ENCODE measurements around the gene RNF144A.

The RNF144A gene

GRCh38 chr2:6972067-6972710, 55.0 kb downstream of the RNF144A start:
- no peaks in the 10 kb centered on the region for H3K9me3 ChIP-seq (ENCODE audit: control insufficient read depth, low read length)
- no peak overlapping the region for H3K27ac ChIP-seq (ENCODE audit: low read depth, low read length, severe bottlenecking)
- H3K4me1 ChIP-seq (ENCODE audit: control insufficient read depth, insufficient read depth, low read length, poor library complexity, severe bottlenecking) = no peaks in the 10 kb centered on the region
- H3K4me3 ChIP-seq (ENCODE audit: extremely low read depth, insufficient read depth, low read length, poor library complexity, severe bottlenecking) = no peak overlapping the region
- 92 to 100% methylated on average over 1 to 2 of the region's 5 CpGs for WGBS, 2 experiments (ENCODE audit: insufficient coverage in 2 of 2)
- H3K36me3 ChIP-seq (ENCODE audit: control insufficient read depth, insufficient read depth, low read length) = no peaks in the 10 kb centered on the region

GRCh38 chr2:6973895-6974545, 56.8 kb downstream of the RNF144A start:
- no peak overlapping the region for H3K4me3 ChIP-seq (ENCODE audit: extremely low read depth, insufficient read depth, low read length, poor library complexity, severe bottlenecking)
- H3K9me3 ChIP-seq (ENCODE audit: control insufficient read depth, low read length) = no peaks in the 10 kb centered on the region
- 90 to 100% methylated on average over 2 of the region's 7 CpGs for WGBS, 2 experiments (ENCODE audit: insufficient coverage in 2 of 2)
- no peaks in the 10 kb centered on the region for H3K36me3 ChIP-seq (ENCODE audit: control insufficient read depth, insufficient read depth, low read length)
- no peaks in the 10 kb centered on the region for H3K4me1 ChIP-seq (ENCODE audit: control insufficient read depth, insufficient read depth, low read length, poor library complexity, severe bottlenecking)
- no peak overlapping the region for H3K27ac ChIP-seq (ENCODE audit: low read depth, low read length, severe bottlenecking)

GRCh38 chr2:6975988-6976387, 58.8 kb downstream of the RNF144A start:
- H3K4me3 ChIP-seq (ENCODE audit: extremely low read depth, insufficient read depth, low read length, poor library complexity, severe bottlenecking) = no peak overlapping the region
- no peak overlapping the region for H3K27ac ChIP-seq (ENCODE audit: low read depth, low read length, severe bottlenecking)
- no peaks in the 10 kb centered on the region for H3K36me3 ChIP-seq (ENCODE audit: control insufficient read depth, insufficient read depth, low read length)
- no peaks in the 10 kb centered on the region for H3K9me3 ChIP-seq (ENCODE audit: control insufficient read depth, low read length)
- 88 to 100% methylated on average over 1 of the region's 3 CpGs for WGBS, 2 experiments (ENCODE audit: insufficient coverage in 2 of 2)
- H3K4me1 ChIP-seq (ENCODE audit: control insufficient read depth, insufficient read depth, low read length, poor library complexity, severe bottlenecking) = no peaks in the 10 kb centered on the region

- no peaks in the 10 kb centered on the region for H3K4me1 ChIP-seq (ENCODE audit: control insufficient read depth, insufficient read depth, low read length, poor library complexity, severe bottlenecking)
- H3K9me3 ChIP-seq (ENCODE audit: control insufficient read depth, low read length) = no peaks in the 10 kb centered on the region
- no peak overlapping the region for H3K4me3 ChIP-seq (ENCODE audit: extremely low read depth, insufficient read depth, low read length, poor library complexity, severe bottlenecking)
- WGBS, 2 experiments (ENCODE audit: insufficient coverage in 2 of 2) = 86 to 90% methylated on average over 4 to 6 of the region's 9 CpGs
- H3K27ac ChIP-seq (ENCODE audit: low read depth, low read length, severe bottlenecking) = no peak overlapping the region
- no peaks in the 10 kb centered on the region for H3K36me3 ChIP-seq (ENCODE audit: control insufficient read depth, insufficient read depth, low read length)
Observed at GRCh38 chr2:6977113-6977741, 60.0 kb downstream of the RNF144A start.

GRCh38 chr2:6977786-6978185, 60.6 kb downstream of the RNF144A start:
- Histone ChIP-seq H3K4me1 (ENCODE audit: control insufficient read depth, insufficient read depth, low read length, poor library complexity, severe bottlenecking) (no peaks in the 10 kb centered on the region), H3K9me3 (ENCODE audit: control insufficient read depth, low read length) (no peaks in the 10 kb centered on the region), H3K36me3 (ENCODE audit: control insufficient read depth, insufficient read depth, low read length) (no peaks in the 10 kb centered on the region), H3K4me3 (ENCODE audit: extremely low read depth, insufficient read depth, low read length, poor library complexity, severe bottlenecking) (no peak overlapping the region), H3K27ac (ENCODE audit: low read depth, low read length, severe bottlenecking) (no peak overlapping the region)
- 84 to 93% methylated on average over 2 to 3 of the region's 4 CpGs for WGBS, 2 experiments (ENCODE audit: insufficient coverage in 2 of 2)

GRCh38 chr2:6978991-6979390, 61.8 kb downstream of the RNF144A start:
- H3K36me3 ChIP-seq (ENCODE audit: control insufficient read depth, insufficient read depth, low read length) = no peaks in the 10 kb centered on the region
- no peak overlapping the region for H3K4me3 ChIP-seq (ENCODE audit: extremely low read depth, insufficient read depth, low read length, poor library complexity, severe bottlenecking)
- no peak overlapping the region for H3K27ac ChIP-seq (ENCODE audit: low read depth, low read length, severe bottlenecking)
- no peaks in the 10 kb centered on the region for H3K4me1 ChIP-seq (ENCODE audit: control insufficient read depth, insufficient read depth, low read length, poor library complexity, severe bottlenecking)
- H3K9me3 ChIP-seq (ENCODE audit: control insufficient read depth, low read length) = no peaks in the 10 kb centered on the region
- WGBS, 2 experiments (ENCODE audit: insufficient coverage in 2 of 2) = 89 to 92% methylated on average over 3 of the region's 3 CpGs

GRCh38 chr2:6982449-6982848, 65.2 kb downstream of the RNF144A start:
- 84 to 93% methylated on average over 2 of the region's 5 CpGs for WGBS, 2 experiments (ENCODE audit: insufficient coverage in 2 of 2)

GRCh38 chr2:6982934-6983589, 65.8 kb downstream of the RNF144A start:
- H3K27ac ChIP-seq (ENCODE audit: low read depth, low read length, severe bottlenecking) = no peak overlapping the region
- no peak overlapping the region for H3K4me3 ChIP-seq (ENCODE audit: extremely low read depth, insufficient read depth, low read length, poor library complexity, severe bottlenecking)
- H3K9me3 ChIP-seq (ENCODE audit: control insufficient read depth, low read length) = no peaks in the 10 kb centered on the region
- 70 to 84% methylated on average over 5 to 6 of the region's 6 CpGs for WGBS, 2 experiments (ENCODE audit: insufficient coverage in 2 of 2)
- no peaks in the 10 kb centered on the region for H3K36me3 ChIP-seq (ENCODE audit: control insufficient read depth, insufficient read depth, low read length)
- H3K4me1 ChIP-seq (ENCODE audit: control insufficient read depth, insufficient read depth, low read length, poor library complexity, severe bottlenecking) = peaks cover 4% of the 10 kb centered on the region

More at GRCh38 chr2:6982449-6982848, 65.2 kb downstream of the RNF144A start:
- Histone ChIP-seq H3K9me3 (ENCODE audit: control insufficient read depth, low read length) (no peaks in the 10 kb centered on the region), H3K27ac (ENCODE audit: low read depth, low read length, severe bottlenecking) (no peak overlapping the region), H3K4me1 (ENCODE audit: control insufficient read depth, insufficient read depth, low read length, poor library complexity, severe bottlenecking) (peaks cover 4% of the 10 kb centered on the region), H3K4me3 (ENCODE audit: extremely low read depth, insufficient read depth, low read length, poor library complexity, severe bottlenecking) (no peak overlapping the region), H3K36me3 (ENCODE audit: control insufficient read depth, insufficient read depth, low read length) (no peaks in the 10 kb centered on the region)

- H3K27ac ChIP-seq (ENCODE audit: low read depth, low read length, severe bottlenecking) = peak overlapping the region; percentile 83
- H3K4me1 ChIP-seq (ENCODE audit: control insufficient read depth, insufficient read depth, low read length, poor library complexity, severe bottlenecking) = peaks cover 4% of the 10 kb centered on the region
- 20 to 53% methylated on average over 1 to 2 of the region's 3 CpGs for WGBS, 2 experiments (ENCODE audit: insufficient coverage in 2 of 2)
- H3K4me3 ChIP-seq (ENCODE audit: extremely low read depth, insufficient read depth, low read length, poor library complexity, severe bottlenecking) = no peak overlapping the region
- no peaks in the 10 kb centered on the region for H3K9me3 ChIP-seq (ENCODE audit: control insufficient read depth, low read length)
- no peaks in the 10 kb centered on the region for H3K36me3 ChIP-seq (ENCODE audit: control insufficient read depth, insufficient read depth, low read length)
Observed at GRCh38 chr2:6986301-6986911, 69.2 kb downstream of the RNF144A start.

GRCh38 chr2:6986912-6987361, 69.7 kb downstream of the RNF144A start:
- Histone ChIP-seq H3K27ac (ENCODE audit: low read depth, low read length, severe bottlenecking) (peak overlapping the region; percentile 83), H3K4me3 (ENCODE audit: extremely low read depth, insufficient read depth, low read length, poor library complexity, severe bottlenecking) (no peak overlapping the region), H3K4me1 (ENCODE audit: control insufficient read depth, insufficient read depth, low read length, poor library complexity, severe bottlenecking) (peaks cover 4% of the 10 kb centered on the region), H3K36me3 (ENCODE audit: control insufficient read depth, insufficient read depth, low read length) (no peaks in the 10 kb centered on the region), H3K9me3 (ENCODE audit: control insufficient read depth, low read length) (no peaks in the 10 kb centered on the region)
- 92 to 97% methylated on average over 9 to 10 of the region's 12 CpGs for WGBS, 2 experiments (ENCODE audit: insufficient coverage in 2 of 2)
